ENCODE measurements around the gene GPR12.
"Not testable (repeated sequence)": the region's sequence is repeated elsewhere in the genome, so short reads cannot be mapped to it uniquely, and the experiment has no call there.

Gene GPR12

DNA sequence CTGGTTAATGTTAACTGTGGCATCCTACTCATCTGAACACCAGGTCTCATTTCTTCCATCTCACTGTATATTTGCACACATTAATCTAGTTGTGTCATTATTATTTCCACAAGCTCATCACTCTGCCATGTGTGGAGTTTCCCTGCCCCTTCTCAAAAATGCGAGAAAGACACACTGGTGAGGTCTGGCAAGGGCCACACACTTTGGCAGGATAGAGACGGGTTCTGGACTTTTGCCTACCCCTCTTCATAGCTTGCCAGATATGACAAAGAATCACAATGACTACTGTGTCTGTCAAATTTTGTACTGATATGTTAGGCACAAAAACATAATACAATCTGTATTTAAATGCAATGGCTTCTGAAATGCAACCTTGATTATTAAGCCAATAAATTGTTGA, 12.9 kb downstream of the GPR12 start:
- DNase-seq (ENCODE audit: low spot score): no peak

DNA sequence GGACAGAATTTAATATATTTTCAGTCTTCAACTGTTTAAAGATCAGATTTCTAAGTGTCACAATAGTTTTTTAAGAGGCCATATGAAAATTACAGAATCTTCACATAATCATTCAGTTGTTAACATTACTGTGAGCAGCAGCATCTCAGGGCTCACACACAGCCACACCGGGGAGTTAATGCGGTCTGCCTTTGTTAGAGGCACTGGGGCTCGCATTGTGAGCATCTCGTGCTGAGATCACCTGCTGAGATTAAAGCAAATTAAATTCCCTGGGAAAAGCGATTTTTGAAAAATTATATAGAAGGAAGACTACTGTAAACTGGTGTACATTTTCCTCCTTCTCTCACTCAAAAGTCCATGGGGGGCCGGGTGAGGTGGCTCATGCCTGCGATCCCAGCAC, 16.6 kb downstream of the GPR12 start:
- DNase-seq (ENCODE audit: low spot score): no peak

DNA sequence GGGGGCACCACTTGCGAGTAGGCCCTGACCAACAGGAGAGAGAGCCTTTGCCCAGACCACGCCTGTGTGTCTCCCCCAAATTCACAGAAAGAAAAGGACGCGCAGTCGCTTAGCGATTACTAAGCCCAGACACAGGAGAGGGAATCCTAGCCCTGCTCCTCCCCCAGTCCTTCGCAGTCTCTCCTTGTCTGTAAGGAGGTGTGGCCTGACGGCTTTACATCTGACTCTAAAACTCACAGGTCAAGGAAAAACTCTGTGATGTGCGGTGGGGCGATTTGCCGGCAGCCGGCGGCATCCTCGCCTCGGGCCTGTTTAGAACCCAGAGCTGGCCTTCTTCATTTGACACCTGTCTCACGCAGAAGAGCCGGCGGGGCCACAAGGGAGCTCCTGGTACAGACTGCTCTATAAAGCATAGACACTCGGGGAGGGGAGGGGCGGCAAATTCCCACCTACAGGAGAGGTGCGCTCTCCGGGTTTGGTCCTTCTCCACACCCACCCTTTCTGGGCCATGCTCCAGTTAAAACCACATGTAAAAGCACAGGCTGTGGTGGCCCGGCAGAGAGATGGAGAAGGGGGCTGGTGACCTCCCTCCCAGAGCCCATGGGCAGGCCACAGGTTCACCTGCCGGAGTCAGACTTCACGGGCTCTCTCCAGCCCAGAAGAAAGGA, 17.8 kb downstream of the GPR12 start:
- no peak for DNase-seq (ENCODE audit: low spot score)

DNA sequence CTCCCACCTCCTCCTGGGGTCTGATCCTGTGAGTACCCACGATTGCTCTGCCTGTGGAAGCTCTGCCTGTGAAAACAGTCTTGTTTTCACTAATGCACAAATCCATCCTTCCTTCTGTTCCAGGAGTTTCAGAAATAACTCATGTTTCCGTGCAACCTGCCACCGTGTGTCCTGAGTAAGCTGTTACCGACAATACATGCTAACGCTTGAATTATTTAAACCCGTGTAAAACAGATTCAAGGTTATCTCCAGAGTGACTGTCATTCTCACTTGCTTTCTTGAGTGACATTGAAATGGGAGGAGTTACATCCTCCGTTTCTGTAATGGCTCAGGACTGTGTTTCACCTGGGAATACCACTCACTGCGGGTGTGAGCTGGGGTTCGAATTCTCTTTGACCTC, 24.9 kb downstream of the GPR12 start:
- no peak for DNase-seq (ENCODE audit: low spot score)

DNA sequence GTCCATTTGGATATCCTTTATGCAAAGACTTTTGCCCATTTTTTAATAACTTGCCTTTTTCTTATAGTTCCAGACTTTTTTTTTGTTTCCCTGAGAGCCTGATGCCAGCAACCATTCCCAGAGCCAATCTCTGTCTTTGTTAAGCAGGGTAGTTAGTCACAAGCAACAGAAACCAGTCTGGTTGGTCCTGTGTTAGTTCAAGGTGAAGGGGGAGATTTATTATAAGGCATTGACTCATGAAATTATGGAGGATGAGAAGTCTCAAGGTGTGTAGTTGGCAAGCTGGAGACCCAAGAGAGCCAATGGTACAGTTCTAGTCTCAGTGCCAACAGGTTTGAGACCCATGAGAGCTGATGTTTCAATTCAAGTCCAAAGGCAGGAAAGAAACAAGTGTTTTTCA, 33.0 kb downstream of the GPR12 start:
- DNase-seq (ENCODE audit: low spot score): no peak

DNA sequence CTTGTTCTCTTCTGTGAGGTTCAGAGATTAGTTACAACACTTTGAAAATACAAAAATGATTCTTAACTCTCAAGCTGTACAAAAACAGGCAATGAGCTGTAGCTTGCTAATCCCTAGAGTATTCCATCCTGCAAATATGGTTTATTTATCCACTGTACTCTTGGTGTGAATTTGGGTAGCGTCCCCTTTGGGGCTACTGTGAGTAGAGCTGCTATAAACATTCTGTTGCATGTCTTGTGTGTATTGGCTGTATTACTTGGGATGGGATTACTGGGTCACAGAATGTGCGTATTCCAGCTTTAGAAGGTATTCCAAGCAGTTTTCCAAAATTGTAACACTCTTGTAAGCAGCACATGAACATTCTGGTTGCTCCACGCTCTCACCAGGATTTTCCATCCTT, 33.5 kb downstream of the GPR12 start:
- no peak for DNase-seq (ENCODE audit: low spot score)

DNA sequence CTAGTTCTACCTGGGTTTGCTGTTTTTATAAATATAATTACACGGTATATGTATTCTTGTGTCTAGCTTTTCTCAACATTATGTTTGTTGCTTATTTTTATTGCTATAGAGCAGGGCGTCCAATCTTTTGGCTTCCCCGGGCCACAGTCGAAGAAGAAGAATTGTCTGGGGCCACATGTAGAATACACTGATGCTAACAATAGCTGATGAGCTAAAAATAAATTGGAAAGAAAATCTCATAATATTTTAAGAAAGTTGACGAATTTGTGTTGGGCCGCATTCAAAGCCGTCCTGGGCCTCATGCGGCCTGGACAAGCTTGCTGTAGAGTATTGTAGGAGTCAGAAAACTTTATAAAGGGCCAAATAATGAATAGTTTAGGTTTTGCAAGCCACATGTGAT, 33.9 kb downstream of the GPR12 start:
- DNase-seq (ENCODE audit: low spot score): no peak

DNA sequence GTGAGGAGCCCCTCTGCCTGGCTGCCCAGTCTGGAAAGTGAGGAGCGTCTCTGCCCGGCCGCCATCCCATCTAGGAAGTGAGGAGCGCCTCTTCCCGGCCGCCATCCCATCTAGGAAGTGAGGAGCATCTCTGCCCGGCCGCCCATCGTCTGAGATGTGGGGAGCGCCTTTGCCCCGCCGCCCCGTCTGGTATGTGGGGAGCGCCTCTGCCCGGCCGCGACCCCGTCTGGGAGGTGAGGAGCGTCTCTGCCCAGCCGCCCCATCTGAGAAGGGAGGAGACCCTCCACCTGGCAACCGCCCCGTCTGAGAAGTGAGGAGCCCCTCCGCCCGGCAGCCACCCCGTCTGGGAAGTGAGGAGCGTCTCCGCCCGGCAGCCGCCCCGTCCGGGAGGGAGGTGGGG, 37.0 kb downstream of the GPR12 start:
- not testable (repeated sequence) for DNase-seq (ENCODE audit: low spot score)

DNA sequence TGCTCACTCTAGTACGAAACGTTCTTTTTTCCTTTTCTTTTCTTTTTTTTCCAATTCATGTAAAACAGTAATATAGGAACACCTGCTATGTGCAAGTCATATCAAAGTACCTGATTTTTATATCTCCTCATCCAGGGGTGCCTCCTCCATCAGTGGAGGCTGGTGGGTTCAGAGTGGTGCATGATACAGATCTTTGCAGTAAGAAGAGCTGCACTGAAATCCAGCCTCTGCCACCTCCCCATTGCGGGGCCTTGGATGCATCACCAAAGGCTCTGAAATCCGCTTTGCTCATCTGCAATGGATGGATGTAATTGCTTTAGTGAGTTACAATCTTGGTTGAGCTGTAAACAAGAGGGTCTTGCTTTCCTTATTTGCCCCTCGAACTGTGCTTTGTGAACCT, 38.3 kb downstream of the GPR12 start:
- DNase-seq (ENCODE audit: low spot score): no peak

DNA sequence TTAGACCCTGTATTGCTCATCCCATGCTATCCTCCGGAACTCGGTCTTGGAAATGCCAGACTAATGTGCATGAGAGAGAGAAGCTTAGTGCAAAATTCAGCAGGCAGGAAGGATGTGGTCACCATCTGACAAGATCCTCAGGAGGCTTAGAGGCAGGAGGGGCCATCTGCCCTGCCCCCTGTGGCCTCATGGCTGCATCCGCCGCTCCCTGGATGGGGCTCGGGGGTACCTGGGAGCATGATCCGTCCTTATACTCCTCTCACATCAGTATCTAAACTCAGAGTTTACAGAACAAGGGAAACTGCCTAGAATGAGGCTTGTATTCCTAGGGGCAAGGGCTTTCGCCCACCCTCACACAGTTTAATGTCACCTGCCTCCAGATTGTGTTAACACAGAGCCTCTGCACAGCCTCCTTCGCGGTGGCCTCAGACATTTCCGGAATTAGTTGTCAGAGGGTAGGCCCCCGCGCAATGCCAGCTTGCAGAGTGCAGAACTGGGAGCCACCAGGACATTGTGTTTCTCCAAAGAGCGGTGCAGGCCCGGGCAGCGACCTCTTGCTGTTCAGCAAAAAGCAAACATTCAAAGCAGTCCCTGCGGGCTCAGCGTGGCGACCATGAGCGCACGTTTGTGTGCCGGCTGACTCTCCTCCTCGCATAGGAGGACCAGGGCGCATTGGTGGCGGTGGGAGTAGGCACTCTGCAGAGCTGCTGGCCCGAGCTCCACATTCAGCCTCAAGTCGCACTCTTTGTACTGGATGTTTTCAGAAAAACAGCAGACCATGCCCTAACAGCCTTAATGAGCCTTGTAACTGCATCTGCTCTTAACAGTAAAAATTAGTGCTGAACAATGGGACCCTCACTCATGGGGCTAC, 39.1 kb downstream of the GPR12 start:
- DNase-seq (ENCODE audit: low spot score): no peak

DNA sequence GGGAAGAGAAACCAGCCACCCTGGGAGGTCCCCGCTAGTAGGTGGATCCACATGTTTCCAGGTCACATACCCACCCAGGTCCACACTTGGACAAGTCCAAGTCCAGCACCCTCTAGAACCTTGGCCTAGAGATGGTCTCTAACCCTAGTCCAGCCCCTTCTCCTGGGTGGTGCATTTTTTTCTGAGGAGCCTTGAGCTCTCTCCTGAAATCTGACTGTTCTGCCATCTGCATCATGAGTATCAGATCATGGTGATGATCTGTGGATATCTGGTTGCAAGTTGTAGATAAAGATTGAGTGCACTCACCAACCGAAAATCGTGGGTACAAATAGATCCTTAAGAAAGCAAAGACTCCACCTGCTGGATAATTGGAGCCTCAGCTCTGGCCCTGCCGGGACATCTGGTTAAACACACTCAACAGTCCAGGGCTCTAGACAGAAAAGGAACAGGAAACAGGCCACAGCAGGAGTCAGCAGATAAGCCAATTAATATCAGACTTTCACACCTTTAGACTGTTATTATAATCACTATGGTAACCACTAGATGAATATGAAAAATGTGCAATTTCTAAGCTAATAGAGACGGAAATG, 41.1 kb downstream of the GPR12 start:
- peak; percentile 16 for DNase-seq (ENCODE audit: low spot score)

DNA sequence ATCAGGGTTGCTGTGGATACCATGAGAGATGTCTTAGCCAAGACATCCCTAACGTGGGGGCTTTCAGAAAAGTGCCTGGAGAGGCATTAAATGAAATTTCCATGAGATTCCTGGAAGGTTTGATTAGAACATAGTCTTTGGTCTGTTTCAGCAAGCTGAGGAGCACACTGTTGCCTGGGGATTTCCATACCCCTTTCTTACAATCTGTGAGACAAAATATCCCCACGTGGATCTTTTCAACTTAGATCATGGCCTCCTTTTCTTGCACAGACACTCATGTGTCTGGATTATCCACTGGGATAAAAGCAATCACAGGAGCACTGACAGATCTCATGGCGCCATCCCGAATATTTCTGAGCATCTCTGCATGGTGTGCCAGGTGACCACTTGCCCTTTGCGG, 41.7 kb downstream of the GPR12 start:
- DNase-seq (ENCODE audit: low spot score): no peak

DNA sequence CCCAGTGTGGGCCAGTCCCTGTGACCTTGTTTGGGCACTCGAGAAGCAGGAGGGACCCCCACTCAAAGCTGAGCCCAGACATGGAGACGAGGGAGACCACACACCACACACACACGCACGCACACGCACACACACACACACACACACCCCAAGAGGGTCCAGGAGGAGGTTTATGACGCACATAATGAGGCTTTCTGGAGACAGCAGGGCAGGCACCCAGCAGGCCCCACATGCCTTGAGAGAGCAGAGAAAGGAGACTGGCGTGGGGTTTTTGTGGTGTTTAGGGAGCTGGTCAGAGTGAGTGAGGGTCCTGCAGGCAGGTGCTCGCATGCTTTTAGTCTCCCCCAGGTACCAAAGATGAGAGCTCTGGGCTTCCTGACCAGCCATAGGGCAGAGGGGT, 42.4 kb downstream of the GPR12 start:
- DNase-seq (ENCODE audit: low spot score): no peak

DNA sequence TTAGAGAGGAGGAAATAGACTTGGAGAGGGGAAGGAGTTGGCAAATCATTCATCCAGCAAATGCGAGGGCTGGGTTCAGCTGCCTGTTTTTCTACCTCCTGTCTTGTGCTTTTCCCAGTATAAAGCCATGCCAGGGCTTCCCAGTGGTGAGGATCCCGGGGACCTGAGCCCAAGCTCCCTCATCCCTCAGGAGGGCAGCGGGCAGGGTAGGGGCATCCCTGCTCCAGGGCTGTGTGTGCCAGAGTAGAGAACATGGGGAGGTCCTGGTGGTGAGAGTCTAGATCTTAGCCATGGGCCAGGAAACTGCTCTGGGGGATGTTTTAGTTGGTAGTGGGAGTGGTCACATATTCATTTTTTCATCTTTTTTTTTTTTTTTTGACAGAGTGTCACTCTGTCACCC, 43.6 kb downstream of the GPR12 start:
- DNase-seq (ENCODE audit: low spot score): no peak

DNA sequence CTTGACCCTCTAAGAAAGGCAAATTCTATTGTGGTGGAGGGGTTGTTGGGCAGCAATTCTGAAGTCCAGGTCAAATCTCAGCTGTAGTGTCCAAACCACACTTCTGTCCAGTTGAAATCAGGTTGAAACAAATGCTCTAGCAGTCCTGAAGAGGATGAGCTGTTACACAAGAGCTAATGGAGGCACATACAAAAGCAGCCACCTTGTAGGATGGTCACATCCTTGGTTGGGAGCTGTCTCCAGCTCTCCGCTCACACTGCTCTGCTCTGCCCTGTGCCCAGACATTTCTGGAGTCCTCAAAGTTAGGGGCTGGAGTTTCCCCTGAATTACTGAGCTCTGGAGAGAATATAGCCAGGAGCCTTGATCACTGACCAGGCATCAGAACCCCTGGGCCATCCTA, 47.2 kb downstream of the GPR12 start:
- DNase-seq (ENCODE audit: low spot score): no peak

DNA sequence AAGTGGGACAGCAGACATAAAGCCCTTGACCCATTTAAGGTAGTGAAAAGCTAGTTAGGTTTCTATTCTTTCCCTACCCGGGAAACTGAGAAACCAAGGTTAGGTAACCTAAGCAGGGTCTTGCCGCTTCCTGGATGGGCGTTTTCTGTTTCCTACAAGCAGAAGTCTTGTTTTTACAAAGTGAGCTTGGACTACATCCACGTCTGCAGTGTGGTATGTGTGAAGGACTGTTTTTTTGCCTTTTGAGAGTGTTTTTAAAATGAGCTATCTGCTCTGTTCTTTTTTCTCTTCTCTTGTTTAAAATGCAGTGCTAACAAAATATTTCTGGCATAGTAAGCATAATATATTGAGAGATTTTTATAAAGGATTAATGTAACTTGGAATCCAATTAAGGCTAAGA, 49.4 kb downstream of the GPR12 start:
- DNase-seq (ENCODE audit: low spot score): no peak

DNA sequence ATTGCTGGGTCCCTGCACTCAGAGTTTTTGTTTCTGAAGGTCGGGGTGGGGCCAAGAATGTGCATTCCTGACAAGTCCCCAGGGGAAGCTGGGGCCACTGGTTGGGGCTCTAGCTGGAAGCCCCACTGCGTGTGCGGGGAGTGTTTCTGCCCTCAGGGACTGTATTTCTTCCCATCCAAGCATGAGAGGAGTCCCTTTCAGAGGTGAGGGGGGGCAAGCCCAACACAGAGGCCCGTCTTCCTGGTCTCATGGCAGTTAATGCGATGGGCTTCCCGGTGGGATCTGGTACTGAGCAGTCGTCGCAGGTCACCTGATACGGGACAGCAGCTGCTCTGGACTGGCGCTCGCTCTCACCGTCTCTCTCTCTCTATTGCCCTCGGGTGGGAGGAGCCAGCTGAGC, 50.4 kb downstream of the GPR12 start:
- no peak for DNase-seq (ENCODE audit: low spot score)

DNA sequence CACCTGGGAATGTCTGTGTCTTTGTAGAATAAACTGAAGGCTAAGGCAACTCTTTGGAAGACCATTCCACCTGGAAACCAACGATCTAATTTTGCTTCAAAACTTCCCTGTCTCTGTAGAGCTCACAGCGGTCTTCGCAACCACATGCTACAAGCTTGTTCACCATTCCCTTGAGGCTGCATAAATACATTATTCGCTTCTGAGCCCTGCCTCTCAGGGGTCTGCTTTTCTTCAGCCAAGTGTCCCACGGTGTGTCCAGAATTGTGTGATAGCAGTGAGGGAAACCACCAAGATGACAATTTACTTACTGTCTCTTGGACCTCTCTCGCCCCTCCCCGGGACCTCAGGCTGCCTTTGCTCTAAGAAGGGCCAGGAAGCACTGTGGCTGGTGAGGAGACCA, 51.1 kb downstream of the GPR12 start:
- no peak for DNase-seq (ENCODE audit: low spot score)

DNA sequence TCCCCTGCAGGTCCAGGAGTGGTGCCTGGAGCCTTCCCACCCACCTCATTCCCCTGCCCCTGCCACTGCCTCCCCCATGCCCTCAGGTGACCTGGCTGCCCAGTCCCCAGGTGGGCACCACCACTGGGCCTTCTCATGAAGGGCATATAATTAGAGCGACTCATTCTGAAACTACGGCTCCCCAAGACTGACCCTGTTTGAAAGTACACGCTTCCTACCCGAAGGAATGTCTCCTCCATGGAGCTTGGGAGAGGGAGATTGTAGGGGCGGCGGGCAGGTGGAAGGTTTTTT, 52.6 kb downstream of the GPR12 start:
- no peak for DNase-seq (ENCODE audit: low spot score)

DNA sequence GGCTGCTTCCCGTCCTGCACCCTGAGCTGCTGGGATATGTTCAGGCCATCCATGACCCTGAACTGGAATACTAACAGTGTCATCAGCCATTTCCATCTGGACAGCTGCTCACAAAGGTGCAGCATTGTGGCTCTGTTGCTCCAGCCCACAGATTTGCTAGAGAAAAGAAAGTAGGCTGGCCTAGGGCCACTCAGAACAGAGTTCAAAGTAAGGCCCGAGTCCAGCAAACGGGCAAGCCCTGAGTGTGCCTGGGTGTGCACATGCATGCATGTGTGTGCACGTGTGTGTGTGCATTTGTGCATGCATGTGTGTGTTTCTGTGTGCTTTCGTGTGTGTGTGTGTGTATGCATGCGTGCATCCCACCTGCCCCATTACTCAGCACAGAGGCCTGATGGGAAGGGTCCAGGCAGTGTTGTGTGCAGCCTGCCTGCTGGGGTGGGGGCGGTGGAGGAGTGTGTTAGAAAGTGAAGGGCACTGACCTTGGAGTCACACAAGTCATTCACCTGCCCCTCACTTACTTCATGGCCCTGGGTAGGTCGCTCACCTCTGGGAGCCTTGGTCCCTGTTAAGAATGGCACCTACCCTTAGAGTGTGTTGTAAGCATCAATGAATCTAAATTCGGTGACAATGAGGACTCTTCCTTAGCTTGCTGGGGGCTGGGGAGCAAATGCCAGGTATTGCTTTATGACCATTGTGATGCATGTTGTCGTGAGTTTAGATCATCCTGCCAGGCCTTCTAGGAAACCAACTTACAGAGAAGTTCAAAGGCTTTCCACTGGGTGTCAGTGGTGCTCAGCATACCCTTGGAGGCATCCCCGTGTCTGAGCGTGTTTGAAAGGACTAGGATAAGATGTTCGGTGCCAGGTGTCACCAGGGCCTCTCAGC, 53.2 kb downstream of the GPR12 start:
- DNase-seq (ENCODE audit: low spot score): peak; percentile 59

DNA sequence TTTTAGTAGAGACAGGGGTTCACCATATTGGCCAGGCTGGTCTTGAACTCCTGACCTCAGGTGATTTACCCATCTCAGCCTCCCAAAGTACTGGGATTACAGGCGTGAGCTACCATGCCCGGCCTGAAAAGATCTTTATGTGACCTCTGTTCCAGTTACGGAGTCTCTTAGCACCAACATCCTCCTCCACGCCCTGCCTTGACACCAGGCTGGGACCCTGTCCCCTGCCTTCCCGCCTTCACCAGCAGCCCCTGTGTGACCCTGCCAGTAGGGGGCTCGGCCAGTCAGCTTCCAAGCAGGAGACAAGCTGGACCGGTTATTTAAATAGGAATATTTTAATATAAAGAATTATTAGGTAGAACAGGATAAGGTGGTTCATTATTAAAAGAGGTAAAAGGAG, 54.2 kb downstream of the GPR12 start:
- no peak for DNase-seq (ENCODE audit: low spot score)

DNA sequence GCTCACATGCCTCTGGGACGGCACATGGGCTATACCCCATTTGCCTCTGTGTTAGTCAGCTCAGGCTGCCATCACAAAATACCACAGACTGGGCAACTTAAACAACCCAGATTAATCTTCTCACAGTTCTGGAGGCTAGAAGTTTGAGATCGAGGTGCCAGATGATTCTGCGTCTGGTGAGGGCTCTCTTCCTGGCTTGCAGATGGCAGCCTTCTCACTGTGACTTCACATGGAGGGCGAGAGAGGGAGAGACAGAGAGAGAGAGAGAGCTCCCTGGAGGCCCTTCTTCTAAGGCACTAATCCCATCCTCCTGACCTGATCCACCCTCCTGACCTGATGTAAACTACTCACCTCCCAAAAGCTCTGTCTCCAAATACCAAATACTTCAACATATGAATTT, 55.0 kb downstream of the GPR12 start:
- DNase-seq (ENCODE audit: low spot score): no peak
